GM12891 (cell line): ENCODE measurements around the gene NTRK3.

Experiments
- POLR2A ChIP-seq: IDR thresholded peaks from 2 replicates; pipeline ENCODE4 v1.6.1; 2011; ENCODE audit warnings: low read depth, low read length, control low read depth
- POLR2AphosphoS5 ChIP-seq: IDR thresholded peaks from 2 replicates; pipeline ENCODE4 v1.6.1; 2011; ENCODE audit warnings: low read depth, low read length, control low read depth
- POU2F2 ChIP-seq: IDR thresholded peaks from 2 replicates; pipeline ENCODE4 v1.6.1; 2011; ENCODE audit warnings: low read depth, mild to moderate bottlenecking, control low read depth, low read length, moderate library complexity
- SPI1 ChIP-seq: IDR thresholded peaks from 2 replicates; pipeline ENCODE4 v1.6.1; 2011; ENCODE audit warnings: low read depth, low read length, control low read depth
- TAF1 ChIP-seq: IDR thresholded peaks from 2 replicates; pipeline ENCODE4 v1.6.1; 2011; ENCODE audit warnings: low read depth, low read length, control low read depth

GRCh38 chr15:88185584-88185983 lies 71.0 kb downstream of the NTRK3 start:
- TF ChIP-seq POLR2A (no peak), POLR2AphosphoS5 (no peak), TAF1 (no peak), POU2F2 (no peak), SPI1 (no peak)
